Activated naive CD4-positive, alpha-beta T cell treated with anti-CD3 and anti-CD28 coated beads, Interleukin-2, amount 10 ng/mL, durations not matched to agents 7 days and 5 days (primary cell): ENCODE measurements around the gene TMEM127.
"Not testable (repeated sequence)": the region's sequence is repeated elsewhere in the genome, so short reads cannot be mapped to it uniquely, and the experiment has no call there.

Source experiments
- CTCF ChIA-PET: fragments of 350-600 bp; sonication (Branson Sonifier 250); formaldehyde crosslinking; loops from one replicate; lab custom pipeline; 2021; ENCODE audit warnings: antibody characterized with exemption; lab: Charles Lee
- DNase-seq: peaks from one replicate; pipeline ENCODE4 v3.0.0-alpha.2; 2020
- H3K27ac Mint-ChIP-seq: one replicate; pipeline ENCODE4 v1.8.0; 2021; ENCODE audit warnings: mild to moderate bottlenecking, moderate library complexity, mixed read lengths
- H3K27me3 Mint-ChIP-seq: one replicate; pipeline ENCODE4 v1.8.0; 2021; ENCODE audit warnings: mild to moderate bottlenecking, mixed read lengths
- H3K36me3 Mint-ChIP-seq: one replicate; pipeline ENCODE4 v1.8.0; 2021; ENCODE audit warnings: mixed read lengths
- H3K4me1 Mint-ChIP-seq: one replicate; pipeline ENCODE4 v1.8.0; 2021; ENCODE audit warnings: mixed read lengths
- H3K4me3 Mint-ChIP-seq: one replicate; pipeline ENCODE4 v1.8.0; 2021; ENCODE audit warnings: mild to moderate bottlenecking, moderate library complexity, mixed read lengths
- H3K9me3 Mint-ChIP-seq: one replicate; pipeline ENCODE4 v1.8.0; 2021; ENCODE audit warnings: mixed read lengths

Gene TMEM127, protein sequence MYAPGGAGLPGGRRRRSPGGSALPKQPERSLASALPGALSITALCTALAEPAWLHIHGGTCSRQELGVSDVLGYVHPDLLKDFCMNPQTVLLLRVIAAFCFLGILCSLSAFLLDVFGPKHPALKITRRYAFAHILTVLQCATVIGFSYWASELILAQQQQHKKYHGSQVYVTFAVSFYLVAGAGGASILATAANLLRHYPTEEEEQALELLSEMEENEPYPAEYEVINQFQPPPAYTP

DNA sequence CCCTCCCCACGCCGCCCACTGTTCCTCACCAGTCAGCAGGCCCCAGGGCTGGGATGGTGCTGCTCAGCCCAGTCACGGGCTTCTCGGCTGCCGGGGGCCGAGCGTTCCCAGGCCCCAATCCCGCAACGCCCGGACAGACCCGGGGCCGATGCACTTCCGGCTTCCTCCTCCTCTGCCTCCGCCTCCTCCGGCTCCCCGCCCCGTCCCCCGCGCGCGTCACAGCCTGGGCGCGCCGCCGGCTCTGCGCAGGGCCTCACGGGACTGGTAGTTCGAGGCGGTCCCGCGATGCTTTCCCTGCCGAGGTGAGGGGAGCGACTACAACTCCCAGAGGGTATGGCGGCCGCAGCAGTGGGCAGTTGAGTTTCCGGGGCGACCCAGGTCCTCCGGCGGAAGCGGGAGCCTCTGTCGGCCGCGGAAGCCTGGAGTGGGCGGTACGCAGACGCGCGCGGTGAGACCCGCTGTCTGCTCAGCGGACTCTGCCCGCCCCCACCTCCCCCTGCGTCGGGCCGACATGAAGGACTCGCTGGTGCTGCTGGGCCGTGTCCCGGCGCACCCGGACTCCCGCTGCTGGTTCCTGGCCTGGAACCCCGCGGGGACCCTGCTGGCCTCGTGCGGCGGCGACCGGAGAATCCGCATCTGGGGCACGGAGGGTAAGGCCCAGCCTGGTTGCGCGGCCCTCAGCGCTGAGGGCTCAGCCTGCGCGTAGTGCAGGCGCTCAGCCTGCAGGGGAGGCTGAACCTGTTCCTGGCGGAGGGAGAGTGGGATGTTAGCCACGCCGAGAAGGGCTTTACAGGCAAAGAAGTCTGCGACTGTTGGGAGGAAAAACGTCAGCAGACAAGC is at the start of gene TMEM127, which contains the start of gene CIAO1:
TSS of gene TMEM127 (minus strand) at position 158 of the 840 bp plus-strand sequence. CDS start 616 bp downstream, outside the sequence.
TSS of gene CIAO1 (plus strand) at position 386 of the 840 bp plus-strand sequence. CDS start at position 512, 126 bp downstream.
- peak within 1 kb of the TSS; percentile 91 for H3K4me3 Mint-ChIP-seq
- H3K27ac Mint-ChIP-seq: peak within 1 kb of the TSS; percentile 86
- no peaks in the 10 kb centered on the region for H3K27me3 Mint-ChIP-seq
- no peaks in the 10 kb centered on the region for H3K9me3 Mint-ChIP-seq
- DNase-seq: peak; percentile 99
- H3K36me3 Mint-ChIP-seq: peaks cover 39% of the 10 kb centered on the region
- peaks cover 44% of the 10 kb centered on the region for H3K4me1 Mint-ChIP-seq
- CTCF ChIA-PET: interaction anchor here (0.5 to 1.8 kb wide), 9 partner anchors 11 to 274 kb away, joined by 3 to 23 read pairs (median 3); no protein-coding TSS in a partner anchor

GRCh38 chr2:96315005-96315399 is 49.2 kb upstream of the TMEM127 start:
- Mint-ChIP-seq H3K27me3 (no peaks in the 10 kb centered on the region), H3K36me3 (peaks cover 22% of the 10 kb centered on the region), H3K9me3 (no peaks in the 10 kb centered on the region), H3K4me1 (peaks cover 50% of the 10 kb centered on the region), H3K4me3 (no peak overlapping the region), H3K27ac (peak overlapping the region; percentile 93)
- no peak for DNase-seq
- CTCF ChIA-PET: no interaction called here

DNA sequence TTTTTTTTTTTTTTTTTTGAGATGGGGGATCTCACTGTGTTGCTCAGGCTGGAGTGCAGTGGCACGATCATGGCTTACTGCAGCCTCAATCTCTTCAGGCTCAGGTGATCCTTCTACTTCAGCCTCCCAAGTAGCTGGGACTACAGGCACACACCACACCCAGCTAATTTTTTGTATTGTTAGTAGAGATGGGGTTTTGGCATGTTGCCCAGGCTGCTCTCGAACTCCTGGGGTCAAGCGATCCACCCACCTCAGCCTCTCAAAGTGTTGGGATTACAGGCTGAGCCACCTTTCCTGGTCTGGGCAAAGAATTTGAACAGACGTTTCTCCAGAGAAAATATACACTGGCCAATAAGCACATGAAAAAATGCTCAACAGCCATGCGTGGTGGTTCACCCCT is 42.5 kb upstream of the TMEM127 start:
- no peak overlapping the region for H3K4me3 Mint-ChIP-seq
- DNase-seq: no peak
- peaks cover 3% of the 10 kb centered on the region for H3K27me3 Mint-ChIP-seq
- peaks cover 31% of the 10 kb centered on the region for H3K36me3 Mint-ChIP-seq
- H3K4me1 Mint-ChIP-seq: peaks cover 46% of the 10 kb centered on the region
- CTCF ChIA-PET: interaction anchor here (0.9 kb wide), 1 partner anchor 13 kb away, joined by 3 read pairs; no protein-coding TSS in a partner anchor
- no peak overlapping the region for H3K27ac Mint-ChIP-seq
- no peaks in the 10 kb centered on the region for H3K9me3 Mint-ChIP-seq

GRCh38 chr2:96306370-96306769 is 40.6 kb upstream of the TMEM127 start:
- Mint-ChIP-seq H3K36me3 (peaks cover 50% of the 10 kb centered on the region), H3K4me3 (peak overlapping the region; percentile 97), H3K27ac (peak overlapping the region; percentile 97), H3K4me1 (peaks cover 63% of the 10 kb centered on the region), H3K9me3 (no peaks in the 10 kb centered on the region), H3K27me3 (peaks cover 3% of the 10 kb centered on the region)
- CTCF ChIA-PET: interaction anchor here (1.0 kb wide), 1 partner anchor 11 kb away, joined by 3 read pairs; no protein-coding TSS in a partner anchor
- no peak for DNase-seq

DNA sequence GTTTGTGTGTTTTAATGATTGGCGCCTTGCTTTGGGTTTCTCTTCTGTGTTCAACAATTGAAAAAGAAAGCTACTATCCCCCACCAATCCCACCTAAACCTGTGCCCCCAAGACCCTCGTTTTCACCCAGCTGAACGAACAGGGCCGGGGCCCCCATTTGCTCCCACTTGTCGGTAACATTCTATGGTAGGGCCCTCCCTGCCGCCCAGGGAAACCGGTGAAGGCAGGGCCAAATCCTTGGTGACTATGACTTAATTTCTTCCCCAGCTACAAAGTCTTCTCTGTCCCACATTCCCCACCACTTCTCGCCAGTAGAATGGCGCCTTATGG is 40.1 kb upstream of the TMEM127 start:
- no peaks in the 10 kb centered on the region for H3K9me3 Mint-ChIP-seq
- H3K27ac Mint-ChIP-seq: peak overlapping the region; percentile 97
- H3K27me3 Mint-ChIP-seq: peaks cover 3% of the 10 kb centered on the region
- DNase-seq: no peak
- CTCF ChIA-PET: interaction anchor here (1.0 kb wide), 1 partner anchor 11 kb away, joined by 3 read pairs; no protein-coding TSS in a partner anchor
- peaks cover 67% of the 10 kb centered on the region for H3K4me1 Mint-ChIP-seq
- H3K4me3 Mint-ChIP-seq: peak overlapping the region; percentile 97
- peaks cover 54% of the 10 kb centered on the region for H3K36me3 Mint-ChIP-seq

DNA sequence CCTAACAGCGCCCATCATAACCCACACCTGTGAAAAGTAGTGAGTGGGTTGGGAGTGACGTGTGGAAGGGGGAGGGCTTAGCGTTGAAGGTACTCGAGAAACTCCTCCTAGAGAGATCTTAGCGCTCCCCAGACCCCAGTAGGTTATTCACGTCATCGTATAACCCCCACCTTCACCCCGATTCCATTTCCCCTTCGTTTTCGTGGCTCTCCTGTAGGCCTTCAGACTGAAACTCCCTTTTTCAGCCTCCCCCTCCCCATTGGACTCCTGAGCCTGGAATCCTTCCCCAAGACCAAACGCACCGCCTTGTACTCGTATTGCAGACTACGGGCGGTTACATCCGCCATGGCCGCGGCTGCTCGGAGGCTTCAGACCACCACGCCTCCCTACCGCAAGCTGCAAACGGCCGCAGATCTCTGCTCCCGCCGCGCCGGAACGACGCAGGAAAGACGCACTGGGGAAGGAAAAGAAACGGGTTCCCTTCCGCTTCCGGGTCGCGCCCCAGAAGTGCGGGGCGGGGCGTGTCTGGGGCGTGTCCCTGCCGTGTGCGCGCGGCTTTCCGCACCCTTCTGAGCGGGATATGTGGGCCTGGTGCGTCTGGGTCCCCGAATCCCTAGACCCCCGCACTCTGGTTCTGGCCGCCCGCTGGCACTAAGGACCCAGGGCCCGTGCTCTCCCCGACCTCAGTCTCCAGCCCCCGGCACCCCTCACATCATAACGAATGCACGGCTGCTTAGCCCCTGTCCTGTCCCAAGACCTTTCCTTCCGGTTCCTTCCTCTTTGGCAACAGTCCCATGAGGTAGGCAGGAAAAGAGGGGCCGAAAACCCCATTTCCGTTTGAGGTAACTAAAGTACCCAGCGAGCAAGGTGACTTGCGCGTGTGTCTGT is 39.5 kb upstream of the TMEM127 start, which contains the start of gene SNRNP200:
TSS of gene SNRNP200 (minus strand) at position 456 of the 888 bp plus-strand sequence. CDS start at position 347, 109 bp downstream.
- CTCF ChIA-PET: interaction anchor here (0.7 to 1.1 kb wide), 3 partner anchors 12 to 41 kb away, joined by 3 to 5 read pairs (median 3); no protein-coding TSS in a partner anchor
- peaks cover 3% of the 10 kb centered on the region for H3K27me3 Mint-ChIP-seq
- peak; percentile 93 for DNase-seq
- H3K9me3 Mint-ChIP-seq: no peaks in the 10 kb centered on the region
- H3K4me1 Mint-ChIP-seq: peaks cover 69% of the 10 kb centered on the region
- H3K36me3 Mint-ChIP-seq: peaks cover 57% of the 10 kb centered on the region
- H3K27ac Mint-ChIP-seq: peak within 1 kb of the TSS; percentile 97
- peak within 1 kb of the TSS; percentile 97 for H3K4me3 Mint-ChIP-seq

DNA sequence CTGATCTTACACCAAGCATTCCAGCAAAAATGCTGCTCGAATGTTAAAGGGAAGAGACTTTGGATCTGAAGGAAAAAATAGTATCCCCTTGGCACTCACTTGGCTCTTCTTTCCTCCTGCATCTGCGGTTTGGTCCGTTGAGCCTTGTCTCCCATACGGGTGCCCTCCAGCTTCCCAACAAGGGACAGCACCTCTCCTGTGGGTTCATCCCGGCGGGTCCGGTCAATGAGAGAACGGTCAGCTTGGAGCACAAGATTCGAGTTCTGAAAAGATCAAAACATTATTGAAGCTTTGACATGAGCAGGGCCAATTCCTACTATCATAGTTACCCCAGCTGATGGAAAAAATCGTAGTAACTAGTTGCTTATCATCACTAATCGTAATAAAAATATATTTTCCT is 38.8 kb upstream of the TMEM127 start:
- peak overlapping the region; percentile 97 for H3K27ac Mint-ChIP-seq
- H3K9me3 Mint-ChIP-seq: no peaks in the 10 kb centered on the region
- CTCF ChIA-PET: interaction anchor here (0.7 to 1.1 kb wide), 2 partner anchors 20 to 41 kb away, joined by 3 to 5 read pairs; no protein-coding TSS in a partner anchor
- peaks cover 3% of the 10 kb centered on the region for H3K27me3 Mint-ChIP-seq
- DNase-seq: no peak
- peak overlapping the region; percentile 97 for H3K4me3 Mint-ChIP-seq
- peaks cover 64% of the 10 kb centered on the region for H3K4me1 Mint-ChIP-seq
- H3K36me3 Mint-ChIP-seq: peaks cover 63% of the 10 kb centered on the region

- Mint-ChIP-seq H3K36me3 (peaks cover 84% of the 10 kb centered on the region), H3K4me3 (no peak overlapping the region), H3K27ac (no peak overlapping the region), H3K4me1 (peaks cover 70% of the 10 kb centered on the region), H3K9me3 (no peaks in the 10 kb centered on the region), H3K27me3 (peaks cover 3% of the 10 kb centered on the region)
- no peak for DNase-seq
- CTCF ChIA-PET: interaction anchor here (0.6 to 0.8 kb wide), 2 partner anchors 20 to 278 kb away, joined by 3 read pairs; no protein-coding TSS in a partner anchor
Observed at GRCh38 chr2:96301865-96302264, 36.1 kb upstream of the TMEM127 start.

- Mint-ChIP-seq H3K27me3 (no peaks in the 10 kb centered on the region), H3K36me3 (peaks cover 81% of the 10 kb centered on the region), H3K4me1 (peaks cover 27% of the 10 kb centered on the region), H3K27ac (no peak overlapping the region), H3K4me3 (no peak overlapping the region), H3K9me3 (no peaks in the 10 kb centered on the region)
- no peak for DNase-seq
- CTCF ChIA-PET: no interaction called here
Observed at GRCh38 chr2:96296925-96297324, 31.1 kb upstream of the TMEM127 start.

GRCh38 chr2:96294271-96294670 is 28.5 kb upstream of the TMEM127 start:
- Mint-ChIP-seq H3K36me3 (peaks cover 85% of the 10 kb centered on the region), H3K4me1 (peaks cover 13% of the 10 kb centered on the region)
- H3K27ac Mint-ChIP-seq, H3K27me3 Mint-ChIP-seq, H3K4me3 Mint-ChIP-seq, H3K9me3 Mint-ChIP-seq, DNase-seq: not testable (repeated sequence)
- CTCF ChIA-PET: interaction anchor here (0.8 to 1.0 kb wide), 2 partner anchors 16 to 27 kb away, joined by 3 read pairs; no protein-coding TSS in a partner anchor

- H3K27me3 Mint-ChIP-seq: no peaks in the 10 kb centered on the region
- CTCF ChIA-PET: interaction anchor here (0.9 kb wide), 1 partner anchor 11 kb away, joined by 3 read pairs; no protein-coding TSS in a partner anchor
- DNase-seq: no peak
- no peaks in the 10 kb centered on the region for H3K9me3 Mint-ChIP-seq
- H3K36me3 Mint-ChIP-seq: peaks cover 86% of the 10 kb centered on the region
- H3K27ac Mint-ChIP-seq: no peak overlapping the region
- no peak overlapping the region for H3K4me3 Mint-ChIP-seq
- H3K4me1 Mint-ChIP-seq: no peaks in the 10 kb centered on the region
Observed at GRCh38 chr2:96291751-96292150, 26.0 kb upstream of the TMEM127 start.

DNA sequence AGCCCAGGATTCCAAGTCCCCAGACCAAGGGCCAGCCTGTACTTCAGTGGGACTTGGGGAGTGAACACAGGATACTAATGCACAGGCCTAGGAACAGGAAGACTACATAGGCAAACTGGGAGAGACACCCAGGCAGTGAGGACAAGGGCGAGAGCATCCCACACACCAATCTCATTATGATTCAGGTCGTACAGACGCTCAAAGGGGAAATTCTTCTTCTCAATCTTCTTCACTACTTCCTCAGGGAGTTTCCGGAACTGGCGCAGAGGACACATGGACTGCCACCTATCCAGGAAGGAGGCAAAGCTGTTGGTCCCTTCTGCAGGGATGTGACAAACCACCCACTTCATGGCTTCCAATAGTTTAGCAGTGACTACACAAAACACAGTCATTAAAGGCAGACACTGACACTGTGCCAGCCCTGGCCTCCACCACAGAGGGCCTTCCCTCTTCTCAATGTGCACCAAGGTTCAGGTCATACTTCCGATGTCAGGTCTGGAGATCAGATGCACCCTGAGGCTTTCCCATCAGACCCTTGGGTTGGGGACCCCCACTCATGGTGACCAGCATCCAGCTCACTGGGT is 21.6 kb upstream of the TMEM127 start:
- no peak overlapping the region for H3K27ac Mint-ChIP-seq
- no peaks in the 10 kb centered on the region for H3K27me3 Mint-ChIP-seq
- peaks cover 82% of the 10 kb centered on the region for H3K36me3 Mint-ChIP-seq
- H3K4me3 Mint-ChIP-seq: no peak overlapping the region
- H3K9me3 Mint-ChIP-seq: no peaks in the 10 kb centered on the region
- DNase-seq: no peak
- no peaks in the 10 kb centered on the region for H3K4me1 Mint-ChIP-seq
- CTCF ChIA-PET: no interaction called here
